Activated naive CD8-positive, alpha-beta T cell treated with anti-CD3 and anti-CD28 coated beads for 36 hours (primary cell): ENCODE measurements around the gene FOSB. TPM values are rescaled to one million over a fixed set of nuclear protein-coding genes. Genes with fewer than 3 reads are reported as not detected.
"Not testable (repeated sequence)": the region's sequence is repeated elsewhere in the genome, so short reads cannot be mapped to it uniquely, and the experiment has no call there.

Experiments used
- DNase-seq: peaks from one replicate; pipeline ENCODE4 v3.0.0; 2021
- H3K27ac Mint-ChIP-seq: one replicate; pipeline ENCODE4 v1.8.0; 2022; ENCODE audit warnings: mild to moderate bottlenecking, moderate library complexity, mixed read lengths
- H3K27me3 Mint-ChIP-seq: one replicate; pipeline ENCODE4 v1.8.0; 2022; ENCODE audit warnings: mild to moderate bottlenecking, mixed read lengths
- H3K36me3 Mint-ChIP-seq: one replicate; pipeline ENCODE4 v1.8.0; 2021; ENCODE audit warnings: mild to moderate bottlenecking, mixed read lengths
- H3K4me1 Mint-ChIP-seq: one replicate; pipeline ENCODE4 v1.8.0; 2021; ENCODE audit warnings: mixed read lengths
- H3K4me3 Mint-ChIP-seq: one replicate; pipeline ENCODE4 v1.8.0; 2022; ENCODE audit warnings: mild to moderate bottlenecking, moderate library complexity, mixed read lengths
- H3K9me3 Mint-ChIP-seq: one replicate; pipeline ENCODE4 v1.8.0; 2022; ENCODE audit warnings: mixed read lengths
- total RNA-seq, 2 experiments: library from RNA; stranded (reverse); gene quantifications; one replicate each; pipeline ENCODE4 v1.2.3, GENCODE V29; 2021

The FOSB gene
- 10 to 100 TPM in 1 of 2 experiments, 1 to 10 TPM in 1; 9.7 to 10.5 TPM for total RNA-seq

- Mint-ChIP-seq H3K27me3 (peaks cover 10% of the 10 kb centered on the region), H3K4me1 (peaks cover 28% of the 10 kb centered on the region), H3K36me3 (peaks cover 8% of the 10 kb centered on the region), H3K4me3 (peak within 1 kb of the TSS; percentile 89), H3K9me3 (no peaks in the 10 kb centered on the region), H3K27ac (peak within 1 kb of the TSS; percentile 88)
- DNase-seq, result peak; percentile 91
Measured at GRCh38 chr19:45467456-45468158, at the start of gene FOSB. TSS of gene FOSB (plus strand) at chr19:45467996. CDS start at chr19:45468587, 591 bp downstream.

GRCh38 chr19:45418802-45419201 lies 49.0 kb upstream of the FOSB start:
- H3K36me3 Mint-ChIP-seq, result peaks cover 26% of the 10 kb centered on the region
- no peak for DNase-seq

DNA sequence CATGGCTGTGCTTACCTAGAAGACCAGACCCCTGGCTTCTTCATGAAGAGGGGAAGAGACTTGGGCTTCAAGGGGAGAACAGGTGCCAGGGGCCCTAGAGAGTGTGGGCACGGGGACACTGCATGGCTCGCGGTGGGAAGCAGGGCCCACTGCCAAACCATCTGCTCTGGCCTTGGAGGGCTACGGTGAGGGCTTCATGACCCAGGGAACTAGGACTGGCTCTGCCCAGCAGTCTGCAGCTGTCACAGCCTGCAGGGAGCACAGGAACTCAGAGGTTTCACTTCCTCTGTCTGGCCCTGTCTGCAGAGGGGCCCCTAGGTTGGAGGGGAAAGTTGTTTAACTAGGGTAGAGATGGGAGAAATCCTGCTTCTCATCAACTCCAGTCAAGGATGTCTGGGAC lies 48.4 kb upstream of the FOSB start:
- H3K27ac Mint-ChIP-seq, result peak overlapping the region; percentile 65
- H3K4me1 Mint-ChIP-seq, result peaks cover 41% of the 10 kb centered on the region
- peak overlapping the region; percentile 7 for H3K4me3 Mint-ChIP-seq
- no peaks in the 10 kb centered on the region for H3K27me3 Mint-ChIP-seq
- DNase-seq, result no peak
- H3K9me3 Mint-ChIP-seq, result no peaks in the 10 kb centered on the region
- H3K36me3 Mint-ChIP-seq, result peaks cover 21% of the 10 kb centered on the region

More at GRCh38 chr19:45418802-45419201, 49.0 kb upstream of the FOSB start:
- Mint-ChIP-seq H3K4me3 (no peak overlapping the region), H3K4me1 (peaks cover 36% of the 10 kb centered on the region), H3K9me3 (no peaks in the 10 kb centered on the region), H3K27ac (peak overlapping the region; percentile 14), H3K27me3 (no peaks in the 10 kb centered on the region)

- Mint-ChIP-seq H3K9me3 (no peaks in the 10 kb centered on the region), H3K36me3 (peaks cover 19% of the 10 kb centered on the region), H3K27ac (no peak overlapping the region), H3K4me1 (peaks cover 45% of the 10 kb centered on the region), H3K27me3 (no peaks in the 10 kb centered on the region), H3K4me3 (no peak overlapping the region)
- no peak for DNase-seq
Measured at GRCh38 chr19:45419895-45420294, 47.9 kb upstream of the FOSB start.

- no peak for DNase-seq
- Mint-ChIP-seq H3K36me3 (peaks cover 19% of the 10 kb centered on the region), H3K9me3 (no peaks in the 10 kb centered on the region), H3K27ac (no peak overlapping the region), H3K27me3 (no peaks in the 10 kb centered on the region), H3K4me3 (peak overlapping the region; percentile 14), H3K4me1 (peaks cover 45% of the 10 kb centered on the region)
Measured at GRCh38 chr19:45420356-45420755, 47.4 kb upstream of the FOSB start.

GRCh38 chr19:45420871-45421270 lies 46.9 kb upstream of the FOSB start:
- H3K9me3 Mint-ChIP-seq, result no peaks in the 10 kb centered on the region
- H3K4me3 Mint-ChIP-seq, result peak overlapping the region; percentile 14
- peaks cover 48% of the 10 kb centered on the region for H3K4me1 Mint-ChIP-seq
- DNase-seq, result no peak
- no peaks in the 10 kb centered on the region for H3K27me3 Mint-ChIP-seq
- H3K27ac Mint-ChIP-seq, result no peak overlapping the region
- peaks cover 15% of the 10 kb centered on the region for H3K36me3 Mint-ChIP-seq

- peaks cover 48% of the 10 kb centered on the region for H3K4me1 Mint-ChIP-seq
- no peak for DNase-seq
- H3K27me3 Mint-ChIP-seq, result peaks cover 3% of the 10 kb centered on the region
- peaks cover 13% of the 10 kb centered on the region for H3K36me3 Mint-ChIP-seq
- peak overlapping the region; percentile 9 for H3K27ac Mint-ChIP-seq
- H3K9me3 Mint-ChIP-seq, result no peaks in the 10 kb centered on the region
- H3K4me3 Mint-ChIP-seq, result peak overlapping the region; percentile 1
Measured at GRCh38 chr19:45421947-45422498, 45.8 kb upstream of the FOSB start.

- DNase-seq, result no peak
- H3K4me3 Mint-ChIP-seq, result peak overlapping the region; percentile 95
Measured at GRCh38 chr19:45423033-45423588, 44.7 kb upstream of the FOSB start.

DNA sequence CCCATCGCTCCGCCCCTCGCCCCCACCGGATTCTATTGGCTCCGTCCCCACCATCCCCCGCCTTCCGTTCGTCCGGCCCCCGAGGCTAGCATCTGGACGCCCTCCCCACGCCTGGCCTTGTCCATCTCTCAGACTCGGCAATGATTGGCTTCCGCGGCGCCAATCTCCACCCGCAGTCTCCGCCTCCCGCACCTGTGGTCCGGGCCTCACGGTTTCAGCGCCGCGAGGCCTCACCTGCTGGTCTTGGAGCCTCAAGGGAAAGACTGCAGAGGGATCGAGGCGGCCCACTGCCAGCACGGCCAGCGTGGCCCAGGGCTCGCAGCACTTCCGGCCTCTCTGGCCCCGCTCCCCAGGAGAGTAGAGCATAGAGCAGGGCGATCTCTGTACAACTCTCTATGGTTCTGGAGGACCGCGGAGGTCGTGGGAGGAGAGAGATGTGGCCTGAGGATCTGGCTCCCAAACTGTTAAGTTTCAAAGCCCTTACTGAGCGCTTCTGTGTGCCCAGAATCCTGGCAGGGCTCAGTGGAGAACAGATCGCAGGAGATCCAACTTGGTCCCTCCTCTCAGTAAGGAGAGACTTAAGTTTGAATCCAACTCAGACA lies 44.1 kb upstream of the FOSB start, which contains the start of gene ERCC1:
ERCC1 (minus strand) TSS at position 329 of the 602 bp plus-strand sequence. CDS start 543 bp downstream, outside the sequence.
- Mint-ChIP-seq H3K4me3 (peak within 1 kb of the TSS; percentile 95), H3K27me3 (peaks cover 17% of the 10 kb centered on the region), H3K36me3 (peaks cover 13% of the 10 kb centered on the region), H3K4me1 (peaks cover 55% of the 10 kb centered on the region), H3K9me3 (no peaks in the 10 kb centered on the region), H3K27ac (peak within 1 kb of the TSS; percentile 96)
- DNase-seq, result peak; percentile 89

More at GRCh38 chr19:45423033-45423588, 44.7 kb upstream of the FOSB start:
- Mint-ChIP-seq H3K27ac (peak overlapping the region; percentile 96), H3K27me3 (peaks cover 12% of the 10 kb centered on the region), H3K9me3 (no peaks in the 10 kb centered on the region), H3K4me1 (peaks cover 53% of the 10 kb centered on the region), H3K36me3 (peaks cover 13% of the 10 kb centered on the region)

DNA sequence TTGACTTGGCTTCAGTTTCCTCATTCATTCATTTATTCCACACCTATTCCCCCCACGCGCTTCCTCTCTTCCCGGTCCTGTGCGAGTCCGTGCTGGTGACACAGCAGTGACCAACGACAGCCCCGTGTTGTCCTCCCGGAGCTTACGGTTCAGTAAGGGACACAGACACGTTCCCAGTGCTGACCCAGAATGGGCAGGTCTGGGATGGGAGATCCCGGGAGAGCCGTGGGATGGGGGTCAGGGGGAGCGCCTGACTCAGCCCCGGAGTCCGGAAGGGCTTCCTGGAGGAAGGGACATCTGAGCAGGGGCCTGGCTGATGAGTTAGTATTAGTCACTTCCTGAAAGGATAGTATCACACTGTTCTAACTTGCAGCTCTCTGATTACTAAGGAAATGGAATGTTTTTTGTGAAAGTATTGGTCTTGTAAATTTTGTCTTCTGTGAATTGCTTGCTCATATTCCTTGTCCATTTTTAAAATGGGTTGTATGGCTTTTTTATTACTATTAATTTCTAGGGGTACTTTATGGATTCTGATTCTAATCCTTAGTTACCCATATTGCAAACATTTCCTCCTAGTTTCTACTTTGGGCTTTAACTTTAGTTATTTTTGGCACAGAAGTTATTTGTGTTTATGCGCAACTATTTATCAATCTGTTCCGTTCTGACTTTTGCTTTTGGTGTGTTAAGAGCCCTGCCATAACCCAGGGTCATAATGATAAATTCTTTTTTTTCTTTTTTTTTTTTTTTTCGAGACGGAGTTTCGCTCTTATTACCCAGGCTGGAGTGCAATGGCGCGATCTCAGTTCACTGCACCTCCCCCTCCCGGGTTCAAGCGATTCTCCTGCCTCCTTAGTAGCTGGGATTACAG lies 43.4 kb upstream of the FOSB start:
- peak; percentile 64 for DNase-seq
- H3K4me3 Mint-ChIP-seq, result peak overlapping the region; percentile 95
- H3K27ac Mint-ChIP-seq, result peak overlapping the region; percentile 96
- no peaks in the 10 kb centered on the region for H3K9me3 Mint-ChIP-seq
- peaks cover 50% of the 10 kb centered on the region for H3K4me1 Mint-ChIP-seq
- H3K27me3 Mint-ChIP-seq, result peaks cover 17% of the 10 kb centered on the region
- H3K36me3 Mint-ChIP-seq, result peaks cover 13% of the 10 kb centered on the region

- peak; percentile 42 for DNase-seq
- Mint-ChIP-seq H3K4me1 (peaks cover 22% of the 10 kb centered on the region), H3K4me3 (peak overlapping the region; percentile 75), H3K36me3 (no peaks in the 10 kb centered on the region), H3K9me3 (no peaks in the 10 kb centered on the region), H3K27me3 (peaks cover 17% of the 10 kb centered on the region), H3K27ac (no peak overlapping the region)
Measured at GRCh38 chr19:45428384-45429231, 39.2 kb upstream of the FOSB start.

DNA sequence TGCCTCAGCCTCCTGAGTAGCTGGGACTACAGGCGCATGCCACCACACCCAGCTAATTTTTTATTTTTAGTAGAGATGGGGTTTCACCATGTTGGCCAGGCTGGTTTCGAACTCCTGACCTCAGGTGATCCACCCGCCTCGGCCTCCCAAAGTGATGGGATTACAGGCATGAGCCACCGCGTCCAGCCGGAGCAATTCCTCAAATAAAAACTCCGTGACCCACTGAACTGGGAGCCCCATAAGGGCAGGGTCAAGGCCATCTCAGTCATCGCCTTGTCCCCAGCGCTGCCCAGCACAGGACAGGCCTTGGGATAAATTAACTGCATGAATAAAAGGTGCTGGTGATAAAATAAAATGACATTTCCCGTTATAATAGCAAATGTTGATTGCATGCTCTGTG lies 37.9 kb upstream of the FOSB start:
- H3K9me3 Mint-ChIP-seq, H3K36me3 Mint-ChIP-seq, H3K4me3 Mint-ChIP-seq, DNase-seq, H3K27ac Mint-ChIP-seq: not testable (repeated sequence)
- Mint-ChIP-seq H3K4me1 (peaks cover 12% of the 10 kb centered on the region), H3K27me3 (peaks cover 17% of the 10 kb centered on the region)

DNA sequence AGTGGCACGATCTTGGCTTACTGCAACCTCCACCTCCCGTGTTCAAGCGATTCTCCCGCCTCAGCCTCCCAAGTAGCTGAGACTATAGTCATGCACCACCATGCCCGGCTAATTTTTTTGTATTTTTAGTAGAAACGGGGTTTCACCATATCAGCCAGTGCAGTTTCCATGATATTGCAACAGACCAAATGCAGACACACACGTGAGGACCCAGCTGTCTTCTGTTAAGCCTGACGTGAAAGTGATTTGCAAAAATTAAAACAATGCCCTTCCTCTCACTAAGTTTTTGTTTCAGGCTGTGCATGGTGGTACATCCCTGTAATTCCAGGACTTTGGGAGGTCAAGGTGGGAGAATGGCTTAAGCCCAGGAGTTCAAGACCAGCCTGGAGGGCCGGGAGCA lies 36.8 kb upstream of the FOSB start:
- not testable (repeated sequence) for H3K36me3 Mint-ChIP-seq, DNase-seq, H3K4me1 Mint-ChIP-seq, H3K9me3 Mint-ChIP-seq, H3K27ac Mint-ChIP-seq, H3K4me3 Mint-ChIP-seq
- H3K27me3 Mint-ChIP-seq, result peaks cover 17% of the 10 kb centered on the region

- H3K27me3 Mint-ChIP-seq, H3K27ac Mint-ChIP-seq, H3K4me1 Mint-ChIP-seq, DNase-seq, H3K36me3 Mint-ChIP-seq, H3K9me3 Mint-ChIP-seq, H3K4me3 Mint-ChIP-seq: not testable (repeated sequence)
Measured at GRCh38 chr19:45432543-45432942, 35.3 kb upstream of the FOSB start.
